WTC11 (cell line): ENCODE measurements around the gene SOAT2. TPM values are rescaled to one million over a fixed set of nuclear protein-coding genes. Genes with fewer than 3 reads are reported as not detected.
A peak's percentile ranks its signal among the peaks of the same experiment; 100 is the strongest.
"Not testable (repeated sequence)": the region's sequence is repeated elsewhere in the genome, so short reads cannot be mapped to it uniquely, and the experiment has no call there.

ENCODE experiments used
- ATAC-seq: fragments of 200-7000 bp; cut with Tn5 transposase; 2 replicates; pipeline ENCODE4 v1.10.0; 2021; ENCODE audit warnings: mild to moderate bottlenecking, moderate library complexity
- CTCF ChIA-PET: fragments of 300-600 bp; sonication (Branson Sonifier 250); formaldehyde crosslinking; loops from one replicate; lab custom pipeline; 2021; ENCODE audit warnings: antibody characterized with exemption; lab: Charles Lee
- POLR2A ChIA-PET: fragments of 350-600 bp; sonication (Branson Sonifier 250); formaldehyde crosslinking; loops from one replicate; lab custom pipeline; 2021; ENCODE audit warnings: antibody characterized with exemption; lab: Charles Lee
- DNase-seq: peaks from one replicate; pipeline ENCODE4 v3.0.0; 2021; ENCODE audit warnings: low spot score
- H3K27ac Mint-ChIP-seq: 2 replicates; pipeline ENCODE4 v1.8.0; 2021; ENCODE audit warnings: mixed read lengths
- H3K27me3 Mint-ChIP-seq: 2 replicates; pipeline ENCODE4 v1.8.0; 2021; ENCODE audit warnings: low read depth, mild to moderate bottlenecking, moderate library complexity, mixed read lengths
- H3K36me3 Mint-ChIP-seq: 2 replicates; pipeline ENCODE4 v1.8.0; 2021; ENCODE audit warnings: mixed read lengths
- H3K4me1 Mint-ChIP-seq: 2 replicates; pipeline ENCODE4 v1.8.0; 2022; ENCODE audit warnings: mixed read lengths
- H3K4me3 Mint-ChIP-seq: 2 replicates; pipeline ENCODE4 v1.8.0; 2021; ENCODE audit warnings: mild to moderate bottlenecking, moderate library complexity, mixed read lengths
- H3K9me3 Mint-ChIP-seq: 2 replicates; pipeline ENCODE4 v1.8.0; 2021; ENCODE audit warnings: mixed read lengths
- ATF1 ChIP-seq: sonication (generic); formaldehyde crosslinking; IDR thresholded peaks from 2 replicates; pipeline ENCODE4 v1.8.1; 2023; ENCODE audit warnings: mild to moderate bottlenecking, moderate library complexity, missing genetic modification reagents
- CBFB ChIP-seq: sonication (generic); formaldehyde crosslinking; IDR thresholded peaks from 2 replicates; pipeline ENCODE4 v1.8.1; 2022; ENCODE audit warnings: mild to moderate bottlenecking, low read depth, missing genetic modification reagents
- ESRRA ChIP-seq: sonication (generic); formaldehyde crosslinking; IDR thresholded peaks from 2 replicates; pipeline ENCODE4 v1.8.1; 2022; ENCODE audit warnings: mild to moderate bottlenecking, missing genetic modification reagents, borderline replicate concordance
- ETV6 ChIP-seq: sonication (generic); formaldehyde crosslinking; IDR thresholded peaks from 2 replicates; pipeline ENCODE4 v1.8.1; 2022; ENCODE audit warnings: mild to moderate bottlenecking, missing genetic modification reagents
- FOXP1 ChIP-seq: sonication (generic); formaldehyde crosslinking; IDR thresholded peaks from 2 replicates; pipeline ENCODE4 v1.8.0; 2022; ENCODE audit warnings: missing genetic modification reagents, mild to moderate bottlenecking, moderate library complexity, borderline replicate concordance
- IRF2 ChIP-seq: sonication (generic); formaldehyde crosslinking; IDR thresholded peaks from 2 replicates; pipeline ENCODE4 v1.8.0; 2022; ENCODE audit warnings: low read depth, missing genetic modification reagents, borderline replicate concordance
- JAZF1 ChIP-seq: fragments of 250-450 bp; sonication (Bioruptor Pico); IDR thresholded peaks from 2 replicates; pipeline ENCODE4 v1.9.0; 2021; ENCODE audit warnings: moderate library complexity, mild to moderate bottlenecking, inconsistent platforms
- NR1H2 ChIP-seq: sonication (generic); formaldehyde crosslinking; IDR thresholded peaks from 2 replicates; pipeline ENCODE4 v1.9.0; 2021; ENCODE audit warnings: mild to moderate bottlenecking, moderate library complexity, missing genetic modification reagents
- NR2C2 ChIP-seq: sonication (generic); formaldehyde crosslinking; IDR thresholded peaks from 2 replicates; pipeline ENCODE4 v1.8.0; 2022; ENCODE audit warnings: mild to moderate bottlenecking, missing genetic modification reagents
- NR3C1 ChIP-seq: sonication (generic); formaldehyde crosslinking; conservative IDR thresholded peaks from 2 replicates; pipeline ENCODE4 v1.8.1; 2023; ENCODE audit warnings: low read depth, mild to moderate bottlenecking, missing genetic modification reagents
- OVOL2 ChIP-seq: fragments of 250-450 bp; sonication (Bioruptor Pico); IDR thresholded peaks from 2 replicates; pipeline ENCODE4 v1.9.0; 2021; ENCODE audit warnings: mild to moderate bottlenecking, borderline replicate concordance
- ZNF416 ChIP-seq: fragments of 250-450 bp; sonication (Bioruptor Pico); IDR thresholded peaks from 2 replicates; pipeline ENCODE4 v1.9.0; 2021; ENCODE audit warnings: mild to moderate bottlenecking, inconsistent platforms
- total RNA-seq: library from RNA; stranded (reverse); gene quantifications from 3 replicates; pipeline ENCODE4 v1.2.3, GENCODE V29; 2021
- TF ChIP-seq, protein P1 (sequence below): sonication (generic); formaldehyde crosslinking; IDR thresholded peaks from 2 replicates; pipeline ENCODE4 v1.8.0; 2022; ENCODE audit warnings: mild to moderate bottlenecking, missing genetic modification reagents
- TF ChIP-seq, protein P2 (sequence below): sonication (generic); formaldehyde crosslinking; IDR thresholded peaks from 2 replicates; pipeline ENCODE4 v1.8.1; 2023; ENCODE audit warnings: mild to moderate bottlenecking, missing genetic modification reagents, moderate library complexity
- TF ChIP-seq, protein P3 (sequence below): sonication (generic); formaldehyde crosslinking; IDR thresholded peaks from 2 replicates; pipeline ENCODE4 v1.8.0; 2022; ENCODE audit warnings: missing genetic modification reagents
- TF ChIP-seq, protein P4 (sequence below): fragments of 250-450 bp; sonication (Bioruptor Pico); IDR thresholded peaks from 2 replicates; pipeline ENCODE4 v1.9.0; 2021; ENCODE audit warnings: mild to moderate bottlenecking, borderline replicate concordance
- TF ChIP-seq, protein P5 (sequence below): fragments of 250-450 bp; sonication (Bioruptor Pico); IDR thresholded peaks from 2 replicates; pipeline ENCODE4 v1.9.0; 2021; ENCODE audit warnings: mild to moderate bottlenecking

SOAT2 gene
- total RNA-seq, 1 experiment from 2014 or later: not detected

DNA sequence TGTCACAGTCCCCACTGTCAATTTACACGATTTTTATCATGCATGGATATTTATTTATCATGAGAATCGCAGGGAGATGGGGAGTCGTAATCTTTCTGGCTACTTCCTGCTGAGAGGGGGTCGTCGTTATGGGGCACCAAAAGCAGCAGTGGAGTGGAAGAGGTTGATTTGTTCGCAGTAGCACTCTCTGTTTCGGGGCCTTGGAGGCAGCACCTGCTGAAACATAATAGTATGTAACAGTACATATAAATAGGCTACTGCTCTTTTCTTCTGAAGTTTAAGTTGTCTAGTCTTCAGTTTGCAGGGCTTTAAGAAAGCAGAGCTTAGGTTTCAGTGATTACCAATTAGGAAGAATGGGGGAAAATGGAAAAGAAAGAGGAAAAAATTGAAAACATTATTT, 3.8 kb downstream of the SOAT2 start:
- no peak for ATAC-seq
- DNase-seq: no peak
- POLR2A ChIA-PET: no interaction called here
- H3K27me3 Mint-ChIP-seq: peaks cover 16% of the 10 kb centered on the region
- H3K4me3 Mint-ChIP-seq: 0 out of 2 replicates have a peak overlapping the region, but pooled peaks have one; percentile 18
- peaks cover 10% of the 10 kb centered on the region for H3K9me3 Mint-ChIP-seq
- peaks cover 8% of the 10 kb centered on the region for H3K4me1 Mint-ChIP-seq
- no peaks in the 10 kb centered on the region; the same call in none of the 2 replicates for H3K36me3 Mint-ChIP-seq
- no peak overlapping the region for H3K27ac Mint-ChIP-seq
- TF ChIP-seq FOXP1 (CRISPR knock-in tag): no peak
- no peak for TF ChIP-seq OVOL2 (CRISPR knock-in tag)
- TF ChIP-seq NR2C2: no peak
- CTCF ChIA-PET: no interaction called here

DNA sequence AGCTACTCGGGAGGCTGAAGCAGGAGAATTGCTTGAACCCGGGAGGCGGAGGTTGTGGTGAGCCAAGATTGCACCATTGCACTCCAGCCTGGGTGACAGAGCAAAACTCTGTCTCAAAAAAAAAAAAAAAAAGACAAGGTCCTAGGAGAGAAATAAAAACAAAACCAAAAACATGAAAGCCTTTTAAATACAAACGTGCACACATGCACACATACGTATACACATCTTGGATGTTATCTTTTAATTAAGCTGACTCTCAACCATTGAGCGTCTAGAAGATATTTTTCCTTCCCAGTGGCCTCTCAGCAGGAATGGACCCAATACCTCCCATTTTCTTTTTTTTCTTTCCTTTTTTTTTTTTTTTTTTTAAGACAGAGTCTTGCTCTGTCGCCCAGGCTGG, 9.1 kb downstream of the SOAT2 start:
- H3K4me1 Mint-ChIP-seq, H3K36me3 Mint-ChIP-seq, H3K27ac Mint-ChIP-seq, DNase-seq, H3K4me3 Mint-ChIP-seq, ATAC-seq, POLR2A ChIA-PET: not testable (repeated sequence)
- CTCF ChIA-PET: interaction anchor here (0.7 kb wide), 2 partner anchors 105 to 335 kb away, joined by 4 to 5 read pairs; partner anchors contain the start of gene KRT76
- H3K27me3 Mint-ChIP-seq: peaks cover 15% of the 10 kb centered on the region
- H3K9me3 Mint-ChIP-seq: peaks cover 10% of the 10 kb centered on the region

DNA sequence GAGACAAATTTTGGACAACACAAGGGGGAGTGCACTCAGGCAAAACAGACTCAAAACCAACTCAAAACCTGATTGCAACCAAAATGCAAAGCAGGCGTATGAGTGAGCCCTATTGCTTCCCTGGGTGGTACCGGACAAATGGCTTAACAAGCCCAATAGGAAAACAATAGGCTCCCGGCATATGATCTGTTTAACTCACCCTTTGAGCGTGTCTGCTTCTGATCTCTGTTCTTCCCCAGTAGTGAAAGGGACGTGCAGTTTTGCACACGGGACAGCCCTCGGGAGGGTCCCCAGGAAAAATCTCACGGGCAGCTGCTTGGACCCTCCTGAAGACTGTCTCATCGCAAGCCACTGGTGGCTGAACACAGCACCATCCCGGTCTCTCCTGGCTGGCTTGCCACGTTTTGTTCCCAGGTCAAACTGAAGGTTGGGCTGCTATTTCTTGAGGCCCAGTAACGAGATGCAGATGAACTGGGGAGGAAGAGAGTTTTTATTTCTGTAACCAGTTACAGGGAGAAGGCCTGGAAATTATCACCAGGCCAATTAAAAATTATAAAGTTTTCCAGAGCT, 9.9 kb downstream of the SOAT2 start:
- TF ChIP-seq FOXP1 (CRISPR knock-in tag) (no peak), JAZF1 (no peak), CBFB (no peak), IRF2 (CRISPR knock-in tag) (no peak), ZNF416 (CRISPR knock-in tag) (no peak), ATF1 (CRISPR knock-in tag) (no peak), NR3C1 (CRISPR knock-in tag) (no peak), ETV6 (CRISPR knock-in tag) (no peak), NR1H2 (CRISPR knock-in tag) (no peak), ESRRA (no peak)
- TF ChIP-seq, protein P1, sequence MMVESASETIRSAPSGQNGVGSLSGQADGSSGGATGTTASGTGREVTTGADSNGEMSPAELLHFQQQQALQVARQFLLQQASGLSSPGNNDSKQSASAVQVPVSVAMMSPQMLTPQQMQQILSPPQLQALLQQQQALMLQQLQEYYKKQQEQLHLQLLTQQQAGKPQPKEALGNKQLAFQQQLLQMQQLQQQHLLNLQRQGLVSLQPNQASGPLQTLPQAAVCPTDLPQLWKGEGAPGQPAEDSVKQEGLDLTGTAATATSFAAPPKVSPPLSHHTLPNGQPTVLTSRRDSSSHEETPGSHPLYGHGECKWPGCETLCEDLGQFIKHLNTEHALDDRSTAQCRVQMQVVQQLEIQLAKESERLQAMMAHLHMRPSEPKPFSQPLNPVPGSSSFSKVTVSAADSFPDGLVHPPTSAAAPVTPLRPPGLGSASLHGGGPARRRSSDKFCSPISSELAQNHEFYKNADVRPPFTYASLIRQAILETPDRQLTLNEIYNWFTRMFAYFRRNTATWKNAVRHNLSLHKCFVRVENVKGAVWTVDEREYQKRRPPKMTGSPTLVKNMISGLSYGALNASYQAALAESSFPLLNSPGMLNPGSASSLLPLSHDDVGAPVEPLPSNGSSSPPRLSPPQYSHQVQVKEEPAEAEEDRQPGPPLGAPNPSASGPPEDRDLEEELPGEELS (CRISPR knock-in tag): no peak
- TF ChIP-seq, protein P2, sequence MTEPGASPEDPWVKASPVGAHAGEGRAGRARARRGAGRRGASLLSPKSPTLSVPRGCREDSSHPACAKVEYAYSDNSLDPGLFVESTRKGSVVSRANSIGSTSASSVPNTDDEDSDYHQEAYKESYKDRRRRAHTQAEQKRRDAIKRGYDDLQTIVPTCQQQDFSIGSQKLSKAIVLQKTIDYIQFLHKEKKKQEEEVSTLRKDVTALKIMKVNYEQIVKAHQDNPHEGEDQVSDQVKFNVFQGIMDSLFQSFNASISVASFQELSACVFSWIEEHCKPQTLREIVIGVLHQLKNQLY (CRISPR knock-in tag): no peak
- TF ChIP-seq, protein P3, sequence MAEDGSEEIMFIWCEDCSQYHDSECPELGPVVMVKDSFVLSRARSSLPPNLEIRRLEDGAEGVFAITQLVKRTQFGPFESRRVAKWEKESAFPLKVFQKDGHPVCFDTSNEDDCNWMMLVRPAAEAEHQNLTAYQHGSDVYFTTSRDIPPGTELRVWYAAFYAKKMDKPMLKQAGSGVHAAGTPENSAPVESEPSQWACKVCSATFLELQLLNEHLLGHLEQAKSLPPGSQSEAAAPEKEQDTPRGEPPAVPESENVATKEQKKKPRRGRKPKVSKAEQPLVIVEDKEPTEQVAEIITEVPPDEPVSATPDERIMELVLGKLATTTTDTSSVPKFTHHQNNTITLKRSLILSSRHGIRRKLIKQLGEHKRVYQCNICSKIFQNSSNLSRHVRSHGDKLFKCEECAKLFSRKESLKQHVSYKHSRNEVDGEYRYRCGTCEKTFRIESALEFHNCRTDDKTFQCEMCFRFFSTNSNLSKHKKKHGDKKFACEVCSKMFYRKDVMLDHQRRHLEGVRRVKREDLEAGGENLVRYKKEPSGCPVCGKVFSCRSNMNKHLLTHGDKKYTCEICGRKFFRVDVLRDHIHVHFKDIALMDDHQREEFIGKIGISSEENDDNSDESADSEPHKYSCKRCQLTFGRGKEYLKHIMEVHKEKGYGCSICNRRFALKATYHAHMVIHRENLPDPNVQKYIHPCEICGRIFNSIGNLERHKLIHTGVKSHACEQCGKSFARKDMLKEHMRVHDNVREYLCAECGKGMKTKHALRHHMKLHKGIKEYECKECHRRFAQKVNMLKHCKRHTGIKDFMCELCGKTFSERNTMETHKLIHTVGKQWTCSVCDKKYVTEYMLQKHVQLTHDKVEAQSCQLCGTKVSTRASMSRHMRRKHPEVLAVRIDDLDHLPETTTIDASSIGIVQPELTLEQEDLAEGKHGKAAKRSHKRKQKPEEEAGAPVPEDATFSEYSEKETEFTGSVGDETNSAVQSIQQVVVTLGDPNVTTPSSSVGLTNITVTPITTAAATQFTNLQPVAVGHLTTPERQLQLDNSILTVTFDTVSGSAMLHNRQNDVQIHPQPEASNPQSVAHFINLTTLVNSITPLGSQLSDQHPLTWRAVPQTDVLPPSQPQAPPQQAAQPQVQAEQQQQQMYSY (CRISPR knock-in tag): no peak
- TF ChIP-seq, protein P4, sequence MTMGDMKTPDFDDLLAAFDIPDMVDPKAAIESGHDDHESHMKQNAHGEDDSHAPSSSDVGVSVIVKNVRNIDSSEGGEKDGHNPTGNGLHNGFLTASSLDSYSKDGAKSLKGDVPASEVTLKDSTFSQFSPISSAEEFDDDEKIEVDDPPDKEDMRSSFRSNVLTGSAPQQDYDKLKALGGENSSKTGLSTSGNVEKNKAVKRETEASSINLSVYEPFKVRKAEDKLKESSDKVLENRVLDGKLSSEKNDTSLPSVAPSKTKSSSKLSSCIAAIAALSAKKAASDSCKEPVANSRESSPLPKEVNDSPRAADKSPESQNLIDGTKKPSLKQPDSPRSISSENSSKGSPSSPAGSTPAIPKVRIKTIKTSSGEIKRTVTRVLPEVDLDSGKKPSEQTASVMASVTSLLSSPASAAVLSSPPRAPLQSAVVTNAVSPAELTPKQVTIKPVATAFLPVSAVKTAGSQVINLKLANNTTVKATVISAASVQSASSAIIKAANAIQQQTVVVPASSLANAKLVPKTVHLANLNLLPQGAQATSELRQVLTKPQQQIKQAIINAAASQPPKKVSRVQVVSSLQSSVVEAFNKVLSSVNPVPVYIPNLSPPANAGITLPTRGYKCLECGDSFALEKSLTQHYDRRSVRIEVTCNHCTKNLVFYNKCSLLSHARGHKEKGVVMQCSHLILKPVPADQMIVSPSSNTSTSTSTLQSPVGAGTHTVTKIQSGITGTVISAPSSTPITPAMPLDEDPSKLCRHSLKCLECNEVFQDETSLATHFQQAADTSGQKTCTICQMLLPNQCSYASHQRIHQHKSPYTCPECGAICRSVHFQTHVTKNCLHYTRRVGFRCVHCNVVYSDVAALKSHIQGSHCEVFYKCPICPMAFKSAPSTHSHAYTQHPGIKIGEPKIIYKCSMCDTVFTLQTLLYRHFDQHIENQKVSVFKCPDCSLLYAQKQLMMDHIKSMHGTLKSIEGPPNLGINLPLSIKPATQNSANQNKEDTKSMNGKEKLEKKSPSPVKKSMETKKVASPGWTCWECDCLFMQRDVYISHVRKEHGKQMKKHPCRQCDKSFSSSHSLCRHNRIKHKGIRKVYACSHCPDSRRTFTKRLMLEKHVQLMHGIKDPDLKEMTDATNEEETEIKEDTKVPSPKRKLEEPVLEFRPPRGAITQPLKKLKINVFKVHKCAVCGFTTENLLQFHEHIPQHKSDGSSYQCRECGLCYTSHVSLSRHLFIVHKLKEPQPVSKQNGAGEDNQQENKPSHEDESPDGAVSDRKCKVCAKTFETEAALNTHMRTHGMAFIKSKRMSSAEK: no peak
- TF ChIP-seq, protein P5, sequence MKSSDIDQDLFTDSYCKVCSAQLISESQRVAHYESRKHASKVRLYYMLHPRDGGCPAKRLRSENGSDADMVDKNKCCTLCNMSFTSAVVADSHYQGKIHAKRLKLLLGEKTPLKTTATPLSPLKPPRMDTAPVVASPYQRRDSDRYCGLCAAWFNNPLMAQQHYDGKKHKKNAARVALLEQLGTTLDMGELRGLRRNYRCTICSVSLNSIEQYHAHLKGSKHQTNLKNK (CRISPR knock-in tag): no peak
- no peak overlapping the region for H3K27ac Mint-ChIP-seq
- no peak for DNase-seq
- ChIA-PET POLR2A (no interaction called here), CTCF (interaction anchor here (0.7 to 2.2 kb wide), 5 partner anchors 14 to 336 kb away, joined by 3 to 6 read pairs (median 5); partner anchors contain the start of gene KRT76)
- H3K4me3 Mint-ChIP-seq: no peak overlapping the region
- H3K36me3 Mint-ChIP-seq: no peaks in the 10 kb centered on the region; the same call in none of the 2 replicates
- H3K27me3 Mint-ChIP-seq: peaks cover 19% of the 10 kb centered on the region
- no peak for ATAC-seq
- H3K9me3 Mint-ChIP-seq: peaks cover 10% of the 10 kb centered on the region
- H3K4me1 Mint-ChIP-seq: 0 out of 2 replicates have a peak, but pooled peaks cover 2% of the 10 kb centered on the region
